GM10248 (cell line): ENCODE measurements around the gene RAD51B.

Experiments used
- CTCF ChIA-PET: fragments of 300-600 bp; sonication (Branson Sonifier 250); formaldehyde crosslinking; extraction: SDS; loops from one replicate; lab custom pipeline; 2021; ENCODE audit warnings: antibody characterized with exemption; lab: Yijun Ruan, JAX
- POLR2A ChIA-PET: fragments of 350-650 bp; sonication (Branson Sonifier 250); formaldehyde crosslinking; extraction: SDS; loops from one replicate; lab custom pipeline; 2020; ENCODE audit warnings: antibody characterized with exemption; lab: Yijun Ruan, JAX
- DNase-seq: peaks from one replicate; pipeline ENCODE4 v3.0.0; 2012; ENCODE audit errors: extremely low spot score
- TF ChIP-seq, protein P1 (sequence below): IDR thresholded peaks from 2 replicates; pipeline ENCODE4 v1.5.1; 2012; ENCODE audit warnings: mild to moderate bottlenecking, low read depth; ENCODE audit errors: extremely low read depth, missing control alignments, control extremely low read depth

The RAD51B gene

DNA sequence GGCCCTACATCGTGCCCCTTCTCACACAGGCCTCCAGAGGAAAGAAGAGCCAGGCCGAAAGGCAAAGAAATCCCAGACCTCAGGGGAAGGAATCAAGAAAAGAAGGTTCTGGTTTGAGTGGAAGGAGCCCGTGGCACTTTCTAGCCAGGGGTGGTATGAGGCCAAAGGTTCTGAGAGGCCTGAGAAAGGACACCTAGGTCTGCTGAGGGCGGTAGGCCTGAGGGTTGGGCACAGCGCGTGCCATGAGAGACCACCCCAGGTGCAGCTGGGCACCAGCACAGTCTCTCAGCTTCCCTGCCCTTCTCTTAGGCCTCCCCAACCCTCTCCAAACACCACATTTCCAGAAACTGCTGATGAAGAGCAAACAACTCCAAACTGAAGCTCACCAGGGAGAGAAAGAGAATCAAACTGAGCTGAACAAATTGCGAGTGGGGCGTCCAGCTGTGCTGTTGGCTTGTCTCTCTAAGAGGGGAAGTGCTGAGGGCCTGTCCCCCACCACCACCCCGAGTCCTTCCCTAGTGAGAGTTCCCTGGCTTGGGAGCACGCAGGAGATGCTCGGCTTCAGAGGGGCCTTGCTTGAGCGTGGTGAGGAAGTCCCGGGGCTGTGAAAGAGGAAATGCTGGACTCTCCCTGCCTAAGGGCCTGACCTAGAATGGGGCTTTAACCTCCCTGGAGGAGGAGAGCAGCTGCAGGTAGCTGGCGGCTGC, 788.4 kb downstream of the RAD51B start:
- POLR2A ChIA-PET: no interaction called here
- CTCF ChIA-PET: interaction anchor here (2.4 kb wide), 1 partner anchor 16 kb away, joined by 7 read pairs; no protein-coding TSS in a partner anchor
- no peak for DNase-seq
- TF ChIP-seq, protein P1, sequence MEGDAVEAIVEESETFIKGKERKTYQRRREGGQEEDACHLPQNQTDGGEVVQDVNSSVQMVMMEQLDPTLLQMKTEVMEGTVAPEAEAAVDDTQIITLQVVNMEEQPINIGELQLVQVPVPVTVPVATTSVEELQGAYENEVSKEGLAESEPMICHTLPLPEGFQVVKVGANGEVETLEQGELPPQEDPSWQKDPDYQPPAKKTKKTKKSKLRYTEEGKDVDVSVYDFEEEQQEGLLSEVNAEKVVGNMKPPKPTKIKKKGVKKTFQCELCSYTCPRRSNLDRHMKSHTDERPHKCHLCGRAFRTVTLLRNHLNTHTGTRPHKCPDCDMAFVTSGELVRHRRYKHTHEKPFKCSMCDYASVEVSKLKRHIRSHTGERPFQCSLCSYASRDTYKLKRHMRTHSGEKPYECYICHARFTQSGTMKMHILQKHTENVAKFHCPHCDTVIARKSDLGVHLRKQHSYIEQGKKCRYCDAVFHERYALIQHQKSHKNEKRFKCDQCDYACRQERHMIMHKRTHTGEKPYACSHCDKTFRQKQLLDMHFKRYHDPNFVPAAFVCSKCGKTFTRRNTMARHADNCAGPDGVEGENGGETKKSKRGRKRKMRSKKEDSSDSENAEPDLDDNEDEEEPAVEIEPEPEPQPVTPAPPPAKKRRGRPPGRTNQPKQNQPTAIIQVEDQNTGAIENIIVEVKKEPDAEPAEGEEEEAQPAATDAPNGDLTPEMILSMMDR: no peak

- no peak for DNase-seq
- TF ChIP-seq, protein P1: no peak
- CTCF ChIA-PET: interaction anchor here (2.4 kb wide), 1 partner anchor 16 kb away, joined by 7 read pairs; no protein-coding TSS in a partner anchor
- POLR2A ChIA-PET: no interaction called here
These were observed 789.0 kb downstream of the RAD51B start for GRCh38 chr14:68608574-68608962.

DNA sequence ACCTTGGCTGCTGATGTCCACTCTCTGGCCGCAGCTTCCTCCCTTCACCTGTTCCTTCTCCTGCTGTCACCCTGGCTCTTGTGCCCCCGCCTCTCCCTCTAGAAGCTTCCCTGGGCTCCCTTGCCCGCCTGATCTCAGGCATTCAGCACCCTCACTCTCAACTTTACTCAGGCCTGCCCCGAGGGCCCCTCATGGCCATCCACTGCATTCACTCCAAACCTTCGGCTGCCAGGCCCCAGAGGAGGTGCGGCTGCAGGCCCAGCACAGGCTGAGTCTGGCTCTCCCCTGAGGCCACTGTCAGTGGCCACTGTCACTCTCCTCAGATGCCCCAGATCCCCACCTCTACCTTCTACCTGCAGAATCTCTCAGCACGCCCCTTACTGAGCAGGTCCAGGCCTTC, 789.4 kb downstream of the RAD51B start:
- ChIA-PET POLR2A (no interaction called here), CTCF (interaction anchor here (2.4 kb wide), 1 partner anchor 15 kb away, joined by 7 read pairs; no protein-coding TSS in a partner anchor)
- TF ChIP-seq, protein P1: no peak
- DNase-seq: no peak

DNA sequence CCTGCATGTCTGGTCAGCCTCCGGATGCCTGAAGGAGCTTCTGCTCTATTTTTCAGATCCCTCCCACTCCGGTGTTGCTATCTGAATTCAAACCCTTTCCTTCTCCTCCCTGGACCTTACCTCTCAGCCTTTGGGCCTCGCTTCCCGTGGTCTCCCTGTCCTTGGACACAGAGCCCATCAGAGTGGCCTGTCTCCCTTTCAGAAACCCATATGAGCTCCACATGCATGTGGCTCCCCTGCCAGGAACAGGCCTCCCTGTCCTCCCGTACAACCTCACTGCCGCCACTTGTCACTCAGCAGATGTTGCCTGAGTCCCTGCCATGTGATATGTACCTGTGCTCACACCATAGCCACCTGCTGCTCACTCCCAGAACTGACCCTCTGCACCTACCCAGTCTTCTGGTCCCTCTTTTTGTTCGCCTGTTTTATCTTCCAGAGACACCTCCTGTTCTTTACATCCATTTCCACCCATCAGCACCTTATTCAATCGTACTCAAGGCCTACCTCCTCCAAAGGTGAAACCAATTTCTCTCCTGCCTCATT, 790.7 kb downstream of the RAD51B start:
- TF ChIP-seq, protein P1: no peak
- POLR2A ChIA-PET: no interaction called here
- CTCF ChIA-PET: interaction anchor here (2.4 kb wide), 1 partner anchor 14 kb away, joined by 7 read pairs; no protein-coding TSS in a partner anchor
- no peak for DNase-seq

- DNase-seq: no peak
- ChIA-PET CTCF (interaction anchor here (1.5 to 1.7 kb wide), 2 partner anchors 23 to 27 kb away, joined by 3 to 4 read pairs; no protein-coding TSS in a partner anchor), POLR2A (no interaction called here)
- TF ChIP-seq, protein P1: no peak
These were observed 792.0 kb downstream of the RAD51B start for GRCh38 chr14:68611599-68611998.

- TF ChIP-seq, protein P1: no peak
- ChIA-PET CTCF (interaction anchor here (1.5 to 1.7 kb wide), 2 partner anchors 24 to 26 kb away, joined by 3 to 4 read pairs; no protein-coding TSS in a partner anchor), POLR2A (no interaction called here)
- no peak for DNase-seq
These were observed 792.5 kb downstream of the RAD51B start for GRCh38 chr14:68612049-68612448.
